GM19240 (cell line): ENCODE data around the gene GUCY2D.

Experiments
- DNase-seq: peaks from one replicate; pipeline ENCODE4 v3.0.0; 2011; ENCODE audit warnings: low spot score; ENCODE audit not compliant: insufficient read length

Gene GUCY2D

DNA sequence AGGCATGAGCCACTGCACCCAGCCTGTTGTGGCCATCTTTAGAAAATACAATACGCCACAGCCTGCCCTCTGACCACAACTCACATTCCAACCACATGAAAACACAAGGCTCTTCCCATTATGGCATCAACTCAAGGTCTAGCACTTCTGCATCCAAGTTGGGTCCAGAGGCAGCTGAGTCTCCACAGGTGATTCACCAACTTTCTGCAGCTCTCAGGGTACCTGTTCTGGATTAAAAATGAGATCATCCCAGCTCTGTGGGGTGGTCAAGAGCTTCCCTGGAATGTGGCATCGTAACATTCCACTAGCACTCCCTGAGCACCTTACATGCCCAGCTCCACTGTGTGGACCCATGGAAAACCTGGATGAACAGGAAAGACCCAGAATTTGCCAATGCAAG, 9.9 kb upstream of the GUCY2D start:
- no peak for DNase-seq

DNA sequence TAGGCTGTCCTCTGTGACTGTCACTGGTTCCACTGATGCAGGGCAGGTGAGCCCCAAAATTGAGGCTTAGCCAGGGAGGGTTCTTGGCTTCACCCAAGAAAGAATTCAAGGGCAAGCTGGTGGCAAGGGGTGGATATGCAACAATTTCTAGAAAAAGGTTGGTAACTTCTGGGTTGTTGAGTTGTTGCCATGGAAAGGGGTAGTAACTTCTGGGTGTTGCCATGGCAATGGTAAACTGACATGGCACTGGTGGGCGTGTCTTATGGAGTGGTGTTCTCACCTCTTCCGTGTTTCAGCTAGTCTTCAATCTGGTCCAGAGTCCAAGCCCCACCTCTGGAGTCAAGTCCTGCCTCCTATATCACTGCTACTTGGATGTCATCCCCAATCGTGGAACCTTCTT, 9.5 kb upstream of the GUCY2D start:
- DNase-seq = no peak

GRCh38 chr17:7993972-7994589, 8.3 kb upstream of the GUCY2D start:
- DNase-seq = no peak

GRCh38 chr17:7995724-7996123, 6.7 kb upstream of the GUCY2D start:
- DNase-seq = no peak

DNA sequence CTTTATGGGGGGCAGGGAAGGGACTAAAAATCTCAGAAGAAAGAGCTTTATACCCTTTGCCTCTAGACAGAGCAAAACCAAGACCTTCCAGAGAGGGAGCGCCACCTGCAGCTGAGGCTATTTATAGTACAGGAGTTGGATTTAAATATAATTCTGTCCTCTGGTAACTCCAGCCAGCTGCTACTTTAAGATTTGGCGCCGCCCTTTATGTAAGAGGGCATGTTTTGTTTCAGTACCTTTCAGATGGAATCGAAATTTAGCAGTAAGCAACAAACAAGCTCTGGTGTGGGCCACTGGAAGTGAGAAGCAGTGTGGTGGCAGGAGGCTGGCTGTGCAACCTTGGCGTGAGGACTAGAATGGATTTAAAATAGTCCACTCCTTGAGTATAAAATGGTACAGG, 5.2 kb upstream of the GUCY2D start:
- no peak for DNase-seq

- no peak for DNase-seq
These were observed 542 bp downstream of the GUCY2D start for GRCh38 chr17:8002721-8003593.

- DNase-seq = no peak
These were observed 1.3 kb downstream of the GUCY2D start for GRCh38 chr17:8003594-8004181.

GRCh38 chr17:8004899-8005298, 2.5 kb downstream of the GUCY2D start:
- DNase-seq = no peak

DNA sequence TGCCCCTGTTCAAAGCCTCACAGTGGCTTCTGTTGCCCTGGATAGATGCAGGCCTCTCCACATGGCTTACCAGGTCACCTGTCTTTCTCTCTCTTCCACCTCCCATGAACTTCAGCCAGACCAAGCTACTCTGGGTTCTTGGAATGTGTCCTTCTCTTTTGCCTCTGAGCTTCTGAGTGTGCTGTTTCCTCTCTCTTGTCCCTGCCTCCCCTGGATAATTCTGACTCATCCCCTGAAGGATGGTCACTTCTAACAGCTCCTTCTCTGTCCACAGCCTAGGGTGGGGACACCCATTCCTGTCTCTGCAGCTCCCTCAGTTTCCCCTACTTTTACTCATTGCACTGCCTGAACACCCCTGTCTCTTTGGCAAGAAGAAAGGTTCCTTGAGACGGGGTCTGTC, 2.9 kb downstream of the GUCY2D start:
- no peak for DNase-seq

DNA sequence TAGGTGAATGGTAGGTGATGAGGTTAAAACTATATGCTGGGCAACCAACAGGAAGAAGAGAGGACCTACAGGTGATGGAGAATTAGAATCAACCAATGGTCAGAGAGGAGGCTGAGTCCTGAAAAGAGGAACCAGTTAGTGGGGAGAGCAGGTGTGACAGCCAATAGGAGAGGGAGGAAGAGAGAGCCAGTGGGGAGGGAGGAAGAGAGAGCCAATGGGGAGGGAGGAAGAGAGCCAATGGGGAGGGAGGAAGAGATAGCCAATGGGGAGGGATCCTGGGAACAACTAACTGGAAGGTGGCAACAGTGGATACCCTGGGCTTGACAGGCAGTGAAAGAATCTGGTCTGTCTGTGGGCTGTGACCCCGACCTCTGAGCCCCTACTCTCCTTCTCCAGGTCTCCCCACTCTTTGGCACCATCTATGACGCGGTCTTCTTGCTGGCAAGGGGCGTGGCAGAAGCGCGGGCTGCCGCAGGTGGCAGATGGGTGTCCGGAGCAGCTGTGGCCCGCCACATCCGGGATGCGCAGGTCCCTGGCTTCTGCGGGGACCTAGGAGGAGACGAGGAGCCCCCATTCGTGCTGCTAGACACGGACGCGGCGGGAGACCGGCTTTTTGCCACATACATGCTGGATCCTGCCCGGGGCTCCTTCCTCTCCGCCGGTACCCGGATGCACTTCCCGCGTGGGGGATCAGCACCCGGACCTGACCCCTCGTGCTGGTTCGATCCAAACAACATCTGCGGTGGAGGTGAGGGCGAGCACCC, 3.7 kb downstream of the GUCY2D start:
- DNase-seq = no peak

DNA sequence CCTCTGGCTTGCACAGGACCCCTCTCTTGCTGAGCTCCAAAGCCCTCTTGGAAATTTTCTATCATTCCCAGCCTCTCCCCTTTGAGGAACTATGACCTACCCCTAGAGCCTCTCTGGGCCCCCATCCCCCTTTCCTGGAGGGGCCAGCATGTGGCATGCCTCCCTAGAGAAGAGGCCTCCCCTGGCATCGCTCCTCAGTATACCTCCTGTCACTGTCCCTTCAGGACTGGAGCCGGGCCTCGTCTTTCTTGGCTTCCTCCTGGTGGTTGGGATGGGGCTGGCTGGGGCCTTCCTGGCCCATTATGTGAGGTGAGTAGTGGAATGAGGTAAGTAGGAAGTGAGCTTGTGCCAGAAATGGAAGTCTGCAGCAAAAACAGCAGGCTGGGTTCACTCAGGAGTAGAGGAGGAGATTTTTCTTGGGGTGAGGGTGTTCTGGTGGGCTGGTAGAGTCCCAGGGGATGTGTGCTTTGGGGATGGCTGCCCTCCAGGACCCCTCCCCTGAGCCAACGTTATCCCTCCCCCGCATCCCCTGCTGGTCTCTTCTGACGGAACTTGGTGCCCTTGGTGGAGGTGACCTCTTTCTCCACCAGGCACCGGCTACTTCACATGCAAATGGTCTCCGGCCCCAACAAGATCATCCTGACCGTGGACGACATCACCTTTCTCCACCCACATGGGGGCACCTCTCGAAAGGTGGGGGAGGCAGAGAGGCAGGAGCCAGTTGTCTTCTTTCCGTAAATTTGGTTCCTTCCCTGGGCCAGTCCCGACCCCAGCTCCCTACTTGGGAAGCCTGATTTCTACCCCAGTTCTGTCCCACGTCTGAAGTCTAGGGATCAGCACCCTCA, 4.6 kb downstream of the GUCY2D start:
- no peak for DNase-seq

GRCh38 chr17:8007836-8008235, 5.4 kb downstream of the GUCY2D start:
- no peak for DNase-seq

GRCh38 chr17:8012045-8012580, 9.7 kb downstream of the GUCY2D start:
- DNase-seq = no peak

GRCh38 chr17:8012996-8013640, 10.7 kb downstream of the GUCY2D start:
- DNase-seq = no peak

DNA sequence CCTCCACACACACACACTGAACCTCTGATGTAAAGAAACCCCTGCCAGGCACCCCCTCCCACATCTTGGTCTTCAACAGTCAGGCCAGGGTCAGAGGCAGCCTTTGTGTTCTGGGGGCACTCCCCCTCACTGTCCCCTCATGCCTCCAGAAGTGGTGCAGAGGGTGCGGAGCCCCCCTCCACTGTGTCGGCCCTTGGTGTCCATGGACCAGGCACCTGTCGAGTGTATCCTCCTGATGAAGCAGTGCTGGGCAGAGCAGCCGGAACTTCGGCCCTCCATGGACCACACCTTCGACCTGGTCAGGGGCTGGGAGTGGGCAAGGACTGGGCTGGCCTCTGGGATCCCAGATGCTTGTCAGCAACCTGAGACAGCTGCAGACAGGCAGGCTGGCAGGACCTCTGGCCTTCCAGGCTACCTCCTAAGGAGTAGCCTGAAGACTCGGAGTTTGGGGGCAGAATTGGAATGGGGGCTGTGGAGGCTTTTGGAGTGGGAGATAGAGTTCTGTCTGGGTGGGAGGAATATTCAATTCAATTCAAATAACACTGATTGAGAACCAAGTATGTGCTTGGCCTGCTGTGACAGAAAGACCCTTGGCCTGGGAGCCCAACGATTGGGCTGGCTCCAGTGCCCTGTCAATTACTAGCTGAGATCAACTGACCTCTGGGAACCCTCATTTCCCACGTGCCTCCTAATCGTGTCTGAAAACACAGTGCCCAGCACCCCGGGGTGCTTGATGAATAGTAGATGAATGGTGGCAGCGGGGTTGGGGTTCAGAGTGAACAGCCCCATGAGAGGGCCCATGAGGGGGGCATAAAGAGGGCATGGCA, 11.5 kb downstream of the GUCY2D start:
- DNase-seq = no peak

- no peak for DNase-seq
These were observed 12.1 kb downstream of the GUCY2D start for GRCh38 chr17:8014558-8014850.

DNA sequence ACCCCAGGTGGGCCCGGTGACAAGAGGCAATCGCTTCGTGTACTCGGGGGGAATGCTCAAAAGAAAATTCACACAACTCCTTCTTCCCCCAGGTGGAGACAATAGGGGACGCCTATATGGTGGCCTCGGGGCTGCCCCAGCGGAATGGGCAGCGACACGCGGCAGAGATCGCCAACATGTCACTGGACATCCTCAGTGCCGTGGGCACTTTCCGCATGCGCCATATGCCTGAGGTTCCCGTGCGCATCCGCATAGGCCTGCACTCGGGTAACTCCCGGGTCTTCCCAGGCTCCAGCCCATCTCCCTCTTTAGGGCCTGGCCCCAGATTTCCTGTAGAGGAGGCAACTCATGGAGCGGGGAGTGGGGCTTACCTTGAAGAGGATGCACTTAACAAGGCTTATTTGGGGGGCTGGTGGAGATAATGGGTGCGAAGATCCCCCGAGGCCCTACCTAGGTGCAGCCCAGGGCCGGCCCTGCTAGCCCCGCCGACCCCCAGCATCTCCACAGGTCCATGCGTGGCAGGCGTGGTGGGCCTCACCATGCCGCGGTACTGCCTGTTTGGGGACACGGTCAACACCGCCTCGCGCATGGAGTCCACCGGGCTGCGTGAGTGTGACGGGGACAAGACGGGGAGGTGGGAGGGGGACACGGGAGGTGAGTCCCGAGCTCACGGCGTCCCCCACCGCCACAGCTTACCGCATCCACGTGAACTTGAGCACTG, 13.0 kb downstream of the GUCY2D start:
- no peak for DNase-seq

GRCh38 chr17:8015957-8016631, 13.7 kb downstream of the GUCY2D start:
- no peak for DNase-seq
